HG02610 (cell line): Measurements from ENCODE around the gene KARS1.

ENCODE experiments used
- ATAC-seq: cut with Tn5 transposase; IDR thresholded peaks from one replicate; pipeline ENCODE4 v1.9.1; 2021; ENCODE audit warnings: mild to moderate bottlenecking, moderate library complexity; ENCODE audit not compliant: unreplicated experiment

The KARS1 gene

DNA sequence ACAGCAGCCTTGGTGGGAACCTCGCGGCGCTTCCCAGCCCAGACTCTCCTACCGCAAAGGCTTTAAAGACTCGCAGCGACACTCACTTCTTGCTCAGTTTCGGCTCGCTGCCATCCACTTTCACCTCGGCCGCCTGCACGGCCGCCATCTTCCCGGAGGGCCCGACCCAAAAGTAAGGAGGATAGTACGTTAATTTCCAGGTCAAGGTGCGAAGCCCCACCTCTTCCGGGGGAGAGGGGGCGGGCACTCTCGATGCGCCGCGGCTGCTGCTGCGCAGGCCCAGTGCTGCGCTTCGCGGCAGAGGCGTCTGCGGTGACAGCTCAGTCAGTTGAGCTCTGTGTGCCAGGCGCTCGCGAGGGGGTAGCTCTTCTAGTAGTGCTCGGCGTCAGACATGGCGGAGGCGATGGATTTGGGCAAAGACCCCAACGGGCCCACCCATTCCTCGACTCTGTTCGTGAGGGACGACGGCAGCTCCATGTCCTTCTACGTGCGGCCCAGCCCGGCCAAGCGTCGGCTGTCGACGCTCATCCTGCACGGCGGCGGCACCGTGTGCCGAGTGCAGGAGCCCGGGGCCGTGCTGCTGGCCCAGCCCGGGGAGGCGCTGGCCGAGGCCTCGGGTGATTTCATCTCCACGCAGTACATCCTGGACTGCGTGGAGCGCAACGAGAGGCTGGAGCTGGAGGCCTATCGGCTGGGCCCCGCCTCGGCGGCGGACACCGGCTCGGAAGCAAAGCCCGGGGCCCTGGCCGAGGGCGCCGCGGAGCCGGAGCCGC lies at the start of gene KARS1, which contains the start of gene TERF2IP:
KARS1 (minus strand) TSS at position 174 of the 773 bp plus-strand sequence; CDS start at position 148, 26 bp downstream.
TERF2IP (plus strand) TSS at position 282 of the 773 bp plus-strand sequence; CDS start at position 392, 110 bp downstream.
- ATAC-seq = peak; percentile 85

DNA sequence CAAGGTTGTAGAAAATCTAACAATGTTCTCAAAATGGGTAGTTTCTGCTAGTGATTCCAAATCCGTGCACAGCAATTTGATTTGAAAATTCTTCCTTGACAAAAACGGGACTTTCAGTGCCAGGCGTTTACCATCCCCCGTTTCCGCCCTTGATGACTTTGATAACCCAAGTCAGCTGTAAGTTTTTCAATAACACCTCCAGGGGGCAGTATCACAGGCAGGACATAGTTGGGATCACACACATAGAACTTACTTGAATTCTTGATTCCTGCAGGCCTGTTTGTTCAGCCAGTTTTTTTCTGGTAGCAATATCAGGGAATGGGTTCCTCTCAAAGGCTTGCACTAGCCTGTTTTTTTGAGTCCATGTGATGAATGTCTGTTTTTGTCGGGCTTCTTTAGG lies 48.2 kb upstream of the KARS1 start:
- no peak for ATAC-seq

DNA sequence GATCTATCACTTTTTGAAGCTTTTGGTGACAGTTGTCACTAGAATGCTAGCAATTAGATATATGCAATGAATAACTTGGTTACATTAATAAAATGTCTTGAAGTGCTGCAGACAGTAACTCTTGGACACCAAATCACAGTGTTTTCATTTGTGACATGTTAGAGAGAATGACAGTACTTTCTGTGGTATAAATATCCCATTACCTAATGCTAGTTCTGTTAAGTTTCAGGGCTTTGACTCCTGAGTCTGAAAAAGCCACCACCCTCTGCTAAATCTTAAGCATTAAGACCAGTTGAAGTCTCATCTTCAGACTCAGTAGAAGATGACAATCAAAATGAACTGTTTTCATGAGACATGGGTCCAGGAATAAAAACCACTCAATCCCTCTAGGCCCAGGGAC lies 39.9 kb upstream of the KARS1 start:
- ATAC-seq = no peak

DNA sequence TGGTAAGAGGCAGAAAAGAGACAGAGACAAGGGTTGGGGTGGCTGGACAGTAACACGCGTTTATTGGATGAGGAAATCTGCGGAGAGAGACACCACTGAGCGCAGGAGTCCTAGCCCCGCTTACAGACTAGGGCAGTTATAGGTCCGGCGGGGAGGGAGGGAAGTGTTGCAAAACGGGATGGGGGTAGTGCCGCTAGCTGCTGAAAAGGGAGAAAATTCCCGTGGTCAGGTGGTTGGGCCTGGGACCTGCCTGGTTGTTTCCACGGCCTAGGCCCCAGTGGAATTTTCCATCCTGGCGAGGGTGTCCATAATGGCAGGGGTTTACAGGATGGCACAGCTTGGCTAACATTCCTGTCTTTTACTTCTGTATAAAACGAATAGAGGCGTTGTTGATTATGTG lies 34.8 kb upstream of the KARS1 start:
- no peak for ATAC-seq

DNA sequence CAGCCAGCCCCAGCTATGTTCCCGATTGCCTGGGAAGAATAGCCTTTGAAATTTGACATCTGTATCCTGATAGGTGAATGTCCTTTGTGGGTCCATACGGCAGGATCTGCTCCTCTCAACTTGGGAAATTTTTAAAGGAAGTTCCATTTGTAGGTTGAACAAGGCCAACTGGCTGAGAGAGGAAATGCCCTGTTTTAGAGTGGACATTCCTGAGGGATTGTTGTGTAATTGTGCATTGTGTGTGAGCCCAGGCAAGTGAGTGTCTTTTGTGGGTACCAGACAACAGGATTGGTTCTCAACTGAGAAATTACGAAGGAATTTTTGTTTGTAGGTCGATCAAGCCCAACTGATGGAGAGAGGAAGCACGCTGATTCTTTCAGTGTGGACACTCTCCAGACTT lies 31.9 kb upstream of the KARS1 start:
- no peak for ATAC-seq

DNA sequence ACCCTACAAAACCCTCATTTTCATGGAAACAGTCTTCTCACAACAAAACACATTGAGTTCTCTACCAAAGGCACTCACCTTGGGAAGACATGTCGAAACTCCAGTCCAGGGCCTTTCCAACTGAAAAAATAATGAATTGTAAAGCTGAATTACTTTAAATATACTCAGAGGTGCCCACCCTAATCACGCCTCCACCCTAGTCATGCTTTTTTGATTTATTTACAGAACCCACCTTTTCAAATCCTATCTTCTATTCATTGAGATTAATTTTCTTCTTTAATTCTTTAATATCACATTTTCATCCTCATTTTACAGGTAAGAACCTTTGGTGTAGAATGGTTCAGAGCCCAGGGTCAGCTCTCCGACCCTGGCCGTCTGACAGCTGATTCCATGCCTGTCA lies 29.4 kb upstream of the KARS1 start, which contains the start of gene CPHXL2:
CPHXL2 (minus strand) TSS at position 101 of the 400 bp plus-strand sequence; CDS start at position 91, 10 bp downstream.
- ATAC-seq = no peak

GRCh38 chr16:75667503-75667902 lies 20.0 kb upstream of the KARS1 start:
- ATAC-seq = no peak

DNA sequence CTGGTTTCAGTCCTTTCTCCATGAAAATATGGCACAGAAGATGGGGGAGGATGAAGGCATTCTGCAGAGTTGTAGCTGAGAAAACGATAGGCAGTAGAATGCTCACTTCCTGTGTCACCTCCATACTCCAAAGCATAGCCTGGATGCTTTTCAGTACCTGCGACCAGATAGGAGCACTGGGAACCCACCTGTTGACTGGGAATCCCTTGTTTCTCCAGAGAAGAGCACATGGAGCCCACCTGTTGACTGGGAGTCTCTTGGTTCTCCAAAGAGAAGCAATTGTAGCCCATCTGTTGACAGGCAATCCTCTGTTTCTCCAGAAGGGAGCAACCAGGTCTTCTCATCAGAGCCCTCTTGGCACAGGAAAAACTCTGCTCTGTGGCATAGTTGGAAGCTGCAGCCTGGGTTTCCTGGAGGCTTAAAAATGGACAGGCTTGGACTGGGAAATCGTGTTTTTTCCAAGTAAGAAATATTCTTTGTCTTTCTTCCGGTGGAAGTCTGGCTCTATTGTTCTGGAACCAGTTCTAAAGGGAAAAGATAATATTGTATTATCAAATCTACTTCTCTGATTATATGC lies 13.3 kb upstream of the KARS1 start:
- ATAC-seq = no peak

GRCh38 chr16:75660321-75660720 lies 12.9 kb upstream of the KARS1 start:
- ATAC-seq = no peak

GRCh38 chr16:75658175-75658574 lies 10.7 kb upstream of the KARS1 start:
- no peak for ATAC-seq

- no peak for ATAC-seq
Observed at GRCh38 chr16:75653922-75654321, 6.5 kb upstream of the KARS1 start.

DNA sequence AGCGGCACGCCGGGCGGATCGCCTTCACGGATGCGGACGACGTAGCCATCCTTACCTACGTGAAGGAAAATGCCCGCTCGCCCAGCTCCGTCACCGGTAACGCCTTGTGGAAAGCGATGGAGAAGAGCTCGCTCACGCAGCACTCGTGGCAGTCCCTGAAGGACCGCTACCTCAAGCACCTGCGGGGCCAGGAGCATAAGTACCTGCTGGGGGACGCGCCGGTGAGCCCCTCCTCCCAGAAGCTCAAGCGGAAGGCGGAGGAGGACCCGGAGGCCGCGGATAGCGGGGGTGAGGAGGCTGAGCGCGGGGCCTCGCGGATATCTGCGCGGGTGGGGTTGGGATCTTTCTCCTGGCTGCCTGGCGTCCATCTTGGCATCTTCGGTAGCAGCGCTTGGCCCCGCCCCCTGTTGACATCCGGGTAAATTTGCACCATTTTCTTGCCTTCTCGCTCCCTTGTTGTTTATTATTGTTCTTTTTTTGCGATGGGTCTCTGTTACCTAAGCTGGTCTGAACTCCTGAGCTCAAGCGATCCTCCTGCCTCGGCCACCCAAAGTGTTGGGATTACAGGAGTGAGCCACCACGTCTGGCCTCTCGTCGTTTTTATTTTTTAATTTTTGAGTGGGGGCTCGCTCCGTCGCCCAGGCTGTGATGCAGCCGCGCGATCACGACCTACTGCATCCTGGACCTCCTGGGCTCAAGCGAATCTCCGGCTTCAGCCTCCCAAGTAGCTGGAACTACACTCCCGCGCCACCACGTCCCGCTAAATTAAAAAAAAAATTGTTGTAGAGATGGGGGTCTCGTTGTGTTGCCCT lies 1.0 kb upstream of the KARS1 start:
- ATAC-seq = peak; percentile 29

DNA sequence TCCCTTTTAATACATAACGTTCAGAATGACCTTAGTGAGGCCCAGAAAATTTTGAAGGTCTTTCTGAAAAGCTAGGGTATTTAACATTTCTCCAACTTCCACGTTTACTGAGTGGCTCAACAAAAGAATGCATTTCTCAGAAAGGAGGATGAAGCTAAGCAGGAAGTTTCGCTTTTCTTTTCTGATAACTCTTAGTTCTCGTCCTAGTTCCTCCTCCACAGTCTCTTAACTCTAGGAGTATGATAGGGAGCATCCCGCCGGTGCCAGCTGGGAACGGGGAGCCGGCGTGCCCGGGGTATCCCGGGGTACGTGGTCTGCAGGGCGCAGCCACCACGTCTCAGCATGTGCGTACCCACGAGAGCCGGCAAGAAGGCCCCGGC lies 363 bp downstream of the KARS1 start:
- peak; percentile 25 for ATAC-seq

DNA sequence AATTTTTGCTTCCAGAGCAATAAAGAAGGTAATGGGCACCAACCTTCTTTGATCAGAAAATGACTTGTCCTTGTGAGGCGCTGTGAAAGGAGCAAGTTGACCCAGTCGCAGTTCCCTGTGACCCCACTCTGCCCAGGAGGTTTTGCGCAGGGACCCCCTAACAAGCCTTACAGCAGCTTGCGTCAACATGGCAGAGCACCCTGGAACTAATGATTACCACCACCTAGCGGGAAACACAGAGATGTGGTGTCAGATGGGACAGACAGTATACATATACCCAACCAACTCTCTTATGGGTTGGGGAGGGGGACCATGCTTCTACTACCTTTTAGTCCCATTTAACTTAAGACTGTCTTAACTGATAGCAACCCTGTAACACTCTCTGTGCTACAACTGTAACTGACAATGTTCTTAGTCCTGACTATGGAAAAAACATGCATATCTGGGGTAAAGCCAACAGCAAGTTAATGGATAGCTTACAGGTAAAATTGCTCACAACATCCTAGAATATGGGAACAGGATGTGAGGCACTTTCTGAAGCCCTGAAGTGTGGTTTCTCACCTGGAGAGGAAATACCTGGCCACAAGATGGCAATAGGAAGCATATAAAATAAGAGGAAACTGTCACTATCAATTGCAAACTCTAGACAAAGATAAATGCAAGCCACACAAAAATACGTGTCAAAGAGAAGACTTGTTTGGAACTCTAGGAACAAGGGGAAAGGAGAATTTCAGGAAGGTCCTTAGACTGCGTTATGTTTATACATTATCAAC lies 3.0 kb downstream of the KARS1 start:
- no peak for ATAC-seq

GRCh38 chr16:75640598-75640997 lies 6.9 kb downstream of the KARS1 start:
- ATAC-seq = no peak

DNA sequence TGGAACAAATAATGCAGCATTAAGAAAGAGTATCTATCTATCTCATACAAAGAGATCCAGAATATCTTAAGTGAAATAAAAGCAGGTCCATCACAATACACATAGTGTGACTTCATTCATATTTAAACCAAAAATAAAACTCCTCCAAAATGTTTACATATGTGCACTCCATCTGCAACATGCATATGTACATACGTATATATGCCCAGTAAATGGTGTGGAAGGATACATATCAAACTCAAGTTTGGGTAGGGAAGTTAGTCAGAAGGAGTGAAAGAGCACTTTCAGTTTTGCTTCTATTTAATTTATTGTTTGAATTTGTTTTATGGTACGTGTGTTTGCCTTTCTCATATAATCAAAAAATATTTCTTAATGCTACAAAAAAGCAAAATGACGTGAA lies 12.4 kb downstream of the KARS1 start:
- ATAC-seq = no peak

- ATAC-seq = no peak
Observed at GRCh38 chr16:75632857-75633256, 14.6 kb downstream of the KARS1 start.

DNA sequence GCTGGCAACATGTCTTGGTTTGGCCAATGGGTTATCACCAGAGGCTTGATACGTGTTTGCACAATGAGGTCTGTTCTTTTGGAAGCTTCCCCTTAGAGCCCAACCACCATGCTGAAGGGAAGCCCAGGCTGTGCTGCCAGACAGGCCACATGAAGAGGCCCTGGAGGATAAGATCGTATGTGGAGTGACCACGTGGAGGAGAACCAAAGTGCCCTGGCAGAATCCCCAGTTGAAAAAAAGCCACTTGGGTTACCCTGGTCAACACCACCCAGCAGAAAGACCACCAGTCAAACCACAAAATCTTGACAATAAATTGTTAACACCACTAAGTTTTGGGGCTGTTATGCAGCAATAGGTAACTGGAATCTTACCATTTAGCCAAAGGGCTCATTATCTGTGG lies 17.4 kb downstream of the KARS1 start:
- ATAC-seq = no peak

- no peak for ATAC-seq
Observed at GRCh38 chr16:75629132-75629531, 18.3 kb downstream of the KARS1 start.

DNA sequence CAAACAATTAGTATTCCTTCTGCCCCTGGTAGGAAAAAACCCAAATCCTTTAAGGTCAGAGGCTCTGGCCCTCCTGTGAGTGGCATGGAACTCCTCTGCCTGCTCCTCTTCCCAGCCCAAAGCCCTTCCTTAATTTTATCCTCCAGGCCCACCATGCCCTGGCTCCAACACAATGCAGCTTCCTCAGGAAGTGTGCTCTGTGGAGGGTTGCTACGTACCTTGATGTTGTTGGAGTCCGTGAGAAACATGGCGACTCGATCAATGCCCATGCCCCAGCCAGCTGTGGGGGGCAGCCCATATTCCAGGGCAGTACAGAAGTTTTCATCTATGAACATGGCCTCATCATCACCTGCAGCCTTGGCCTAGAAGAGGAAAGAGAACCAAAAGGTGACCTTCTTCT lies 19.1 kb downstream of the KARS1 start:
- ATAC-seq = no peak

- ATAC-seq = no peak
Observed at GRCh38 chr16:75627851-75628250, 19.6 kb downstream of the KARS1 start.
